Stimulated activated CD8-positive, alpha-beta memory T cell treated with anti-CD3 and anti-CD28 coated beads, Interleukin-12 subunit alpha, Interleukin-12 subunit beta, amount 100 ng/mL, for 24 hours (primary cell): Measurements from ENCODE around the gene GNAO1.

ENCODE experiments used
- DNase-seq: peaks from one replicate; pipeline ENCODE4 v3.0.0-alpha.2; 2020; ENCODE audit errors: extremely low read depth

GNAO1 gene

DNA sequence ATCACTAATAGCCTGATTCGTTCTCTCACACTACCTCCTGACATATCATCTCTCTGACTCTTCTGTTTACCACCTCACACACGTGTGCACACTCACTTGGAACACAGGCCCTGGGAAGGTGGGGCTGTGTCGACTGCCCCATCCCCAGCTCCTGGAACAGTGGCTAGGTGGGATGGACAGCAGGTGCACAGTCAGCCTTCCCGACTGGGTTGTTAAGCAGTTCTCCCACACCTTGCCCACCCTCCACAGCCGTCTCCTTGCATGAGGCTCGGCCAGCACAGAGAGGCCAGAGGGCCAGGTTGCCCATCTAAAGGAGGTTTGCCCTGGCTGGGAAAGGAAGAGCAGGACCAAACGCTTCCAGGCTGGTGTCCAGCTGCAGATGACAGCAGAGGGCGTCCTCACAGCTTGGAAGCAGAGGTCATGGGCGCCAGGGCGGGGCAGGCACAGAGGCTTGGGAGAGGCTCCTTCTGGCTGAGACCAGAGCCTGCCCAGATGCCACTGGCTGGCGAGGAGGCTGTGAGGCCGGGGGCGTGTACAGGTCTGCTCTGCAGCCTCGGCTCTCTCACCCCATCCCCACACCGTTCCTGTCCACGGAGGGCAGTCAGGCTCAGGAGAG, 141.3 kb downstream of the GNAO1 start:
- DNase-seq = no peak

DNA sequence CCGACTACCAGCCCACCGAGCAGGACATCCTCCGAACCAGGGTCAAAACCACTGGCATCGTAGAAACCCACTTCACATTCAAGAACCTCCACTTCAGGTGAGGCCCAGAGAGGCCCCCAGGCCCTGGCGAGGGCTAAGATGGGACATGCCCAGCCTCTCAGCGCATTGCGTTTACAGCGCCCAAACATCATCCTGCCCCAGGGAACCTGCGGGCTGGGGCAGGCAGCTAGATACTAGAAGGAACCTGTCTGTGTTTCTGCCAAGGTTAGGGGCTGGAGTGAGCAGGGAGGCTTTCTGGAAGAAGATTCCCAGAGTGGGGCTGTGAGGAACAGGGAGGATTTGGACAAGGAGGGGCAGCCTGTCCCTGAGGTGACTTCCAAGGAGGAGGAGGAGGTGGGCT, 143.5 kb downstream of the GNAO1 start:
- no peak for DNase-seq

DNA sequence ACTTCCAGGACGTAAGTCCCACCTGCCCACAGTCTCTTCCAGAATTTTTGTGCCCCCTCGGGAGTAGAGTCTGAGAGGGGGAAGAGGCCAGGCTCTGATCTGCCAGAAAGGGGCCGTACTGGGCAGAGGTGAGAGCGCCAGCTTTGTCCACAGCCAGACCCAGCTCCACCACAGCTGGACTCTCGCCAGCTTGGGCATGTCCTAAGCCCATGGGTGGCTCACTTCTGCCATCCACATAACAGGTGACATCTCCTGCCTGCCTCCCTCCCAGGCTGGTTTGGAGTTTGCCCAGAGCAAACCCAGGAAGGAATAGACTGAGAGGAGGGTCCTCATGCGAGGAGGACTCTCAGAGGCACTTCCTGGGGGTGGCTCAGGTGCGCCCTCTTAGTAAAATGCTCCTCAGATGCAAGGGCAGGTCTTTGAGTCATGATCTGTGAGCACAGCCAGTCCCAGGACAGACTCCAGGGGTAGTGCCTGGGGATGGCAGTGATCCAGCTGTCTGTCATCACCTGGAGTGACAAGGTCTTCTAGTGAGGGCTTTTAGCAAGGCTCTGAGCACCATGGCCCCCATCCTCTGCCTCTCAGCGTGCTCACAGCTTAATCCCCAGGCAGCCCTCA, 144.9 kb downstream of the GNAO1 start:
- DNase-seq = no peak

GRCh38 chr16:56336711-56337110, 145.4 kb downstream of the GNAO1 start:
- DNase-seq = no peak

GRCh38 chr16:56337131-56337857, 146.0 kb downstream of the GNAO1 start:
- DNase-seq = no peak

GRCh38 chr16:56337858-56338325, 146.6 kb downstream of the GNAO1 start:
- no peak for DNase-seq

DNA sequence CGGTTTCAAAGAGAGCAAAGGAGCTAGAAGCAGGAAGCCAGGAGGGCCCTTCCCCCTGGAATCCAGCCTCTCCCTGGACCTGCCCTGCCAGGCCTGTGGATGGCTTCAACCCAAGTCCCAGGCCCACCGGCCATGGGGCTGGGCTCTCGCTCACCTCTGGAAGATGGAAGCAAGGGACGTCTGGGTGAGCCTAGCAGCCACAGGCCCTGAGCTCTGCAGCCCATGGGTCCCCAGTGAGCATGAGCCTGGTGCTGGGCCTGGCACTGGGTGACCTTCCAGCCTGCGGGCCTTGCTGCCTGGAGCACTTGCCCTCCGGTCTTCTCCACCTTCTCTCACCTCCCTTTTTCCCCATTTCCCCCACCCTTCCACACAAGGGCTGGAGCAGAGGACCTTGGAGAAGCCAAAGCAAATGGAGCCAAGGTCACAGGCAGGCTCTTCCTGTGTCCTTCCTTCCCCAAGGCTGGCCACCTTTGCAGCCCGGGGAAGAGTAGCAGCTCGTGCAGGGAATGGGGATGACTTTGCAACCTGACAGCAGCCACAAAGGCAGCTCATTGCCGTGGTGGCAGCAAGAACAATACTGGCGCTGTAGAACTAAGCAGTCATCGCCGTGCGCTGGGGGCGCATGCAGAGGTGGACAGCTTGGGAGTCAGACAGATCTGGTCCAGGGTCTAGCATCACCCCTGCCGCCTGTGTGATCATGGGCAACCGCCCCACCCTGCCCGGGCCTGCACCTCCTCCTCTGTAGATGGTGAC, 147.5 kb downstream of the GNAO1 start:
- no peak for DNase-seq

GRCh38 chr16:56339431-56340195, 148.3 kb downstream of the GNAO1 start:
- no peak for DNase-seq

- no peak for DNase-seq
Observed at GRCh38 chr16:56340416-56340815, 149.1 kb downstream of the GNAO1 start.

DNA sequence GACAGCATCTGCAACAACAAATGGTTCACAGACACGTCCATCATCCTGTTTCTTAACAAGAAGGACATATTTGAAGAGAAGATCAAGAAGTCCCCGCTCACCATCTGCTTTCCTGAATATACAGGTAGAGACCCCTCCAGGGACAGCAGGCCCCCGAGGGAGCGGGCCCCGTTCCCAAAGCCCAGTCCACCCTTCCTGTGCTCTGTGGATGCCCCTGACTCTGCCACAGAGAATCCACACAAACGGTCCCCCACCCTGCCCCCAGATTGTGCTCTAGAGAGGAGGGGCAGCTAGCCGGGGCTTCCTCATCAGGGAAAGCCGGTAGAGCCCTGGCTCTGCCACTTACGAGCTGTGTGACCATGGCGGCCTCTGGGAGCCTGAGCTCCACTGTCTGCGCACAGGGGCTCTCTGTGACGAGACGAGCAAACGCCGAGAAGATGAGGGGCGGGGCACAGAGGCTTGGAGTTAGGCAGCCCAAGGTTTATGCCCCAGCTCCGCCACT, 149.6 kb downstream of the GNAO1 start:
- no peak for DNase-seq

GRCh38 chr16:56341656-56342399, 150.5 kb downstream of the GNAO1 start:
- no peak for DNase-seq

DNA sequence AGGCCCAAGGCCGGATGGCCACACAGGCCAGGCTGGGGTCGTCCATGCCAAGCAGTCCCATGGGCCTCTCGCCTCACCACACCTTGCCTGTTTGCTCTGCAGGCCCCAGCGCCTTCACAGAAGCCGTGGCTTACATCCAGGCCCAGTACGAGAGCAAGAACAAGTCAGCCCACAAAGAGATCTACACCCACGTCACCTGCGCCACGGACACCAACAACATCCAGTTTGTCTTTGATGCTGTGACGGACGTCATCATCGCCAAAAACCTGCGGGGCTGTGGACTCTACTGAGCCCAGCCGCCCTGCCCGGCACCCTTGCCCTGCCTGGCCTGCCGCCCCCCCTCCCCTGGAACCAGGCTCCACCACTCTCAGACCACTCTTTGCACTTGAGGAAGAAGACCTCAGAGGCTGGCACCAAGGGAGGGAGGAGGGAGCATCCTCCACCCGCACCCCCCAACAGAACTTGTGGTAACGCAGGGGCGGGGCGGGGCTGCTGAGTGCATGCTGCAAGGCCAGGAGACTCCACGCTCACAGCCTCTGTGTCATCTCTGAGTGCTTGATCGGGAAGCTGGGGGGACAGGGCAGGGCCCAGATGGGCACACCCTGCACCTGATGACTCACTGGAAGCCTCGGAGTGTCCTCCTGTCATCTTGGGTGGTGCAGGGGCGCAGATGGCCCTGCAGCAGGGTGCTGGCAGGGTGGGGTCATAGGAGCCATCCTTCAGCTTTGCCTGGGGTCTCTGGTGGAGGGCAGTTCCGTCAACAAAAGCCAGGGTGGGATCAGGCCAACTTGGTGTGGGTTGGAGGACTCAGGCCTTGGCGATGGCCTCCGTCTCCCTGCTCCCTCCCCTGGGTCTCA, 152.6 kb downstream of the GNAO1 start:
- no peak for DNase-seq

DNA sequence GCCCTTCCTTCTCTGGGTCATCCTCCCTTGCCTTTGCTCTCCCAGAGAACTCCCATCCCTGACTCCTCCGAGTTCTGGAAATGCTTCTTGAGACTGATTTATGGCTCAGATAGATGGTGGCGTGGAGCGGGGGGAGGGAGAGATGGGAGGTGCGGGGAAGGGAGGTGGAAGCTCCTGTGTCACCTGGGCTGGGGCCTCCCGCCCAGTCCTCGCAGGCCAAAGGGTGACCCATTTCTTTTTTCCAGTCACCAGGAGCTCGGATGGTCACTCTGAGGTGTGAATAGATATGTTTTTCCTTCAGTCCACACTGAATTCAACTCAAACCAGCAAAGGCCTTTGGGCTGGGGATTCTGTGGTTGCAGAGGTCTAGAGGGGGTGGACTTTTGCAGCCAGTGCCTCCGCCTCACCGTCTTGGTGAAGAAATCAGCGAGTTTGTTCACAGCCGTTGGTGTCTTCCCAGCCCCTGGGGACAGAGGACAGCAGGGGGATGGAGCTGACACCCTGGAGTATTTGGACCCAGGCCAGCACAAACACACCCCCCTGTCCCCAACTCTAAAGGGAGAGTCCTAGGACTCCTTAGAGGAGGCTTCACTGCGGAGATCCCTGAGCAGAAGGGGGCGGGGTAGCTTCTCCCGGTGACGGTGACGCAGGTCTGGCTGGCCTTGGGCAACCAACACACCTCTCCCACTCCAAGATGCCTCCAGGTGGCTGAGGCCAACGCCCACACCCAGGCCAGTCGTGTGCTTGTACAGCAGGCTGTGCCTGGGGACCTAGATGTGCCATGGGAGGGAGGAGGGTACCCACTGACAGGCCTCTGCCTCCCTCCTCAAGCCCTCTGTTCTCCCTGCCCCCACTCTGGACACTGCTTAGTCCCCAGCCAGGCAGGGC, 153.5 kb downstream of the GNAO1 start:
- DNase-seq = no peak

DNA sequence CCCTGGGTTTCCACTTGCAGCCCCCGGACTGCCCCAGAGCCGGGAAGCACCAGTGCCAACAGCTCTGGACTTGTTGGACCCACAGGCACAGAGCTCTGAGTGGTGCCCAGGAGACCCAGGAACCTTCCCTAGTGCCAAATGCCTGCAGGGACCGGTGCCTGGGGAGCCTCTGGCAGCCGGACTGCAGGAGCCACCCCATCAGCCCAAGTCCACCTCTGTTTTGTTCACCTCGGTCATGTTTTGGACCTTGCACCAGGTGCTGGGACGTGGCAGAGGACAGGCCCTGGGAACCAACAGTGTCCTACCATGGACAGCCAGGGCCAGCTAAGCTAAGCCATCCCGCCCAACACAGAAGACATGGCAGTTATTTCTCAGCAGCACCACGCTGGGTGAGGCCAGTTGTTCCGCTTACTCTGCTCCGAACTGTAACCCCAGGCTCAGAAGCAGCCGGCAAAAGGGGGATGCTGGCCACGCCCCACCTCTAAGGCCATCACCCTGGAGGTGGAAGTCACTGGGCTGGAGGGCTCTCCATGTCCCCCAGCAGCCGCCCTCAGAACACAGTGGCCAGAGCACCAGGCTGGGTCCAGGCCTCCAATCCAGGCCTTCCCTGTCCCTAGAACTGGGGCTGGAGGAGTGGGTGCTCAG, 154.2 kb downstream of the GNAO1 start:
- DNase-seq = no peak

- DNase-seq = no peak
Observed at GRCh38 chr16:56346131-56346890, 155.0 kb downstream of the GNAO1 start.

DNA sequence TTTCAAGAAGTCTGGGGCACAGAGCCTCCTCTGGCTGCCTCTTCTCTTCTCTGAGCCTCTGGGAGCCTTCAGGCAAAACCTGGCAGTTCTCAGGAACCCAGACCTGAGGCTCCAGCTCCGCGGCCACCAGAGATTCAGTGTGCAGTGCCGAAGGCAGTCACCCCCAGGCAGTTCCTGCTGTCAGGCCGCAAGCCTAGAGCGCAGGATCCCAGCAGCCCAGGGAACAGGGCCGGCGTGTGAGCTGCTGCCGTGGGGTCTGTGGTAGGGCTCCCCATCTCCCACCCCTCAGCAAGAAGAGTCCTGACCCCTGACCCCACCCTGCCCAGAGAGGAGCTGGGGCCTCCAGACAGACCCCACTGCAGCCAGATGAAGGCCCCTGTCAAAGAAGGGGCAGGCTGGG, 155.9 kb downstream of the GNAO1 start:
- DNase-seq = no peak

DNA sequence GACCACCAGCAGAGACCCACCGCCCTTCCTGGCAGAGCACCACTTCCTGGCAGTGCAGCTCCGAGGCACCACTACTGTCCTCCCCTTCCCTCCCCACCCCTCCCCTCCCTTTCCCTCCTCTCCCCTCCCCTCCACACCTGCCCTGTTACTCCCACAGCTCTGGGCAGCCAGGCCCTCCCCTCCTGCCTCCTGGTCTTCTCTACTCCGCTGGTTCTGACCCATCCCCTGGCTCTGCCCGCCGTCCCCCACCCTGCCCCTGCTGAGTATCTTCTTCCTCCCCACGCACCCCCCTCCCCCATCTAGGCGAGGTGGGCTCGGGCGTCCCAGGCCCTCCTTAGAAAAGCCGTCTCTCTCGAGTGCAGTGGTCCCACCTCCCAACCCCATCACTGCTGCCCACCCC, 156.4 kb downstream of the GNAO1 start:
- DNase-seq = no peak
